ENCODE results near the gene TP63.
"Not testable (repeated sequence)": the region's sequence is repeated elsewhere in the genome, so short reads cannot be mapped to it uniquely, and the experiment has no call there.

The TP63 gene

GRCh38 chr3:189728915-189729314 lies 97.7 kb downstream of the TP63 start:
- no peak for DNase-seq

GRCh38 chr3:189734061-189734460 lies 102.9 kb downstream of the TP63 start:
- DNase-seq, result no peak

- no peak for DNase-seq
These were observed 104.7 kb downstream of the TP63 start for GRCh38 chr3:189735913-189736312.

- no peak for DNase-seq
These were observed 105.9 kb downstream of the TP63 start for GRCh38 chr3:189737071-189737470.

DNA sequence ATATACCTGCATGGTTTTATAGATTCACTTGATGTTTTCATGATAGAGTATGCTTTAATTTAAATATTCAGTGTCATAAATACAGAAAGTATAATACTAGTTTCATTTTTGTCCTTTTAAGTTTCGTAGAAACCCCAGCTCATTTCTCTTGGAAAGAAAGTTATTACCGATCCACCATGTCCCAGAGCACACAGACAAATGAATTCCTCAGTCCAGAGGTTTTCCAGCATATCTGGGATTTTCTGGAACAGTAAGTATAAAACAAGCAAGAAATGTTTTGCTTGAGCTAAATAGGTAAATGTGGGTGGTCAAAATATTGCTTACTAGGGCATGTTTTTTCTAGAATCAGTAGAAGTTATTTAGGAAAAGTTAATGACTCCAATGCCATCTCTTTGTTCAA lies 106.4 kb downstream of the TP63 start:
- no peak for DNase-seq

- no peak for DNase-seq
These were observed 108.2 kb downstream of the TP63 start for GRCh38 chr3:189739378-189739777.

DNA sequence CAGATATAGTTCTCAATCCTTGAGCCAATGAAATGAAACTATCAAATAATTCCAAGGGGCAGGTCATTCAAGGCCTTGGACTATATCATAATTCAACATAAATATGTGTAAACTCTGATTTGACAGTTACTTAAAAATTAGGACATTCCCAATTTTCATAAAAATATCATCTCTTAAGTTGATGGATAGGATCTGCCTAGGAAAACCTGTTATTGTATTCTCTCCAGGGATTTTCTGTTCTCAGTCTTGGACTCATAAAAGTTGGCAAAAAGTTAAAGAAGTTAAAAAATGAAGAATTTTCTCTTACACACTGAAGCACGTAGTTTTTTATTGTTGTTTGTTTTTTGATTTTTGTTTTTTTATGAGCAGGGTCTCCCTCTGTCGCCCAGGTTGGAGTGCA lies 109.0 kb downstream of the TP63 start:
- no peak for DNase-seq

GRCh38 chr3:189744235-189744634 lies 113.0 kb downstream of the TP63 start:
- DNase-seq, result no peak

GRCh38 chr3:189745622-189746021 lies 114.4 kb downstream of the TP63 start:
- DNase-seq, result no peak

DNA sequence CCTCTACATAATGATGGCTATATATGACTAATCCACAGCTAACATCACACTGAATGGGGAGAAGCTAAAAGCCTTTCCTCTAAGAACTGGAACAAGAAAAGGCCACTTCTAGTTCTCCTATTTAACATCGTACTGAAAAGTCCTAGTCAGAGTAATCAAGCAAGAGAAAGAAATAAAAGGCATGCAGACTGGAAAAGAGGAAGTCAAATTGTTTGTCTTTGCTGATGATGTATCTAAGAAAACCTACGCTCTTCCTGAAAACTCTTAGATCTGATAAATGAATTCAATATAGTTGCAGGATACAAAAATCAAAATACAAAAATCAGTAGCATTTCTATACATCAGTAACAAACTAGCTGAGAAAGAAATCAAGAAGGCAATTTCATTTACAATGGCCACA lies 116.9 kb downstream of the TP63 start:
- DNase-seq, result no peak

- not testable (repeated sequence) for DNase-seq
These were observed 119.8 kb downstream of the TP63 start for GRCh38 chr3:189750972-189751371.

DNA sequence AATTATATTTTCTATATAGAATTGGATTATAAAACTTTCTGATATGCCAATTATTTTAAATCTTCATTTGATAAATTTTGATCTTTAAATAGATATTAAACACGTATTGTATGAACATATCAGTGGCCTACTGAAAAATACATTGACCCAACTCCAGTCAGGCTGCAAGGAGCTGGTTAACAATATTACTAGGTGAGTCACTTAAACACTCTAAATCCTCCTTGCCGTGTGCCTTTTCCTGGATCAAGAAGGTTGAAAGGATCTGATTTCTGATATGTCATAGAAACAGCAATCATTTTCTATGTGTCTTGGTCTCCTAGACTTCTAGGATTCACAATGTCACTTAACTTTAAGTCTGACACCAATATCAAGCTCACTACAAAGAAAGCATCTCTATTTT lies 123.2 kb downstream of the TP63 start:
- DNase-seq, result no peak

DNA sequence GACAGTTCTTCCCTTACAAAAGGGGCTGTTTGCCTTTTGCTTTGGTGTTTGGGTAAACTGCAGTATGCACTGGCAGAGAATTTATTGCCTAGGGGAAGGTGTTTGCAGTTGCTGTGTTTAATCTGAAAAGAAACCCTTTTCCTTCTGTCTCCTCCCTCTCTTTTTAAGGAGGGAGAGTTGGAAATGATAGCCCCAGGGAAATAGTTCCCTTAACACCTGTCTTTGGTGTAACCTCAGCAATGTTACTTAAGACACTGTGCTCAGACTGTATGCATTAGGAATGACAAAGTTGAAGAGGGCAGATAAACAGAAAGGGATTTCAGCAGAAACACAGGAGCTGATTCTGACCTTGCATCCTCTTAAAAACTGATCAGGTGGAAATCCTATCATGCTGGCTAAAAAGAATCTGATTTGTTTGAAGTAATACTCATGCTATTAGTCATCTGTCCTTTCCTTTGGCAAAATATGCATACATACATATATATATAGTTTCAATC lies 125.4 kb downstream of the TP63 start:
- no peak for DNase-seq

DNA sequence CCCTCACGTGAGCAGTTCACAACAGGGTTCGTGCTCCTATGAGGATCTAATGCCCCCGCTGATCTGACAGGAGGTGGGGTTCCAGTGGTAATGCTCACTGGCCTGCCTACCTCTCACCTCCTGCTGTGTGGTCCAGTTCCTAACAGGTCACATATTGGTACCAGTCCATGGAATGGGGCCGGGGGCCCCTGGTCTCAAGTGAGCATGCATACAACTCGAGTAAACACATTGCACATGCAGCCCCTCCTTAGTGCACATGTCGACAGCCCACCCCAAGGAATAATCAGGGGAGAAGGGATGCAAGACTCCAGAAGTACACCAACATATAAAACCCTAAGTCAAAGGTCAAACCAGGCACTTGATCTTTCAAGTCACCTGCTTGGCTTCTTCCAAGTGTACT lies 127.0 kb downstream of the TP63 start:
- DNase-seq, result no peak

DNA sequence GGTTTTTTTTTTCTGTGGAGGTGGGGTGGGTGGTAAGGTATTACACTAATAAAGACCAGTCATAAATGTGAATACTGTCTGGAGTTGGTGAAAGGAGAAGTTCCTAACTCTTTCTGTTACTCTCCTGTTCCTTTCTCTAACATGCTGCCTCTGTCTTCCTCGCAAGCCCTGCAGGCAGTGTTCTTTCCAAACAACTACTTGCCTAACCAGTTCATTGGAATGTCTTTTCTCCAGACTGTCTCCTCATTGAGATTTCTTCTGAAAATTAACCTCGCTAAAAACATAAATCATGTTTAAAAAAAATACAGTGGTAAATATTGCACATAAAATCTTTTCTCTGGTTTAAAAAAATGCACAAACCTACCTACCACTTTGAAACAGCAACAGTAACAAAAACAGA lies 135.2 kb downstream of the TP63 start:
- DNase-seq, result no peak

GRCh38 chr3:189771842-189772450 lies 140.8 kb downstream of the TP63 start:
- DNase-seq, result no peak

DNA sequence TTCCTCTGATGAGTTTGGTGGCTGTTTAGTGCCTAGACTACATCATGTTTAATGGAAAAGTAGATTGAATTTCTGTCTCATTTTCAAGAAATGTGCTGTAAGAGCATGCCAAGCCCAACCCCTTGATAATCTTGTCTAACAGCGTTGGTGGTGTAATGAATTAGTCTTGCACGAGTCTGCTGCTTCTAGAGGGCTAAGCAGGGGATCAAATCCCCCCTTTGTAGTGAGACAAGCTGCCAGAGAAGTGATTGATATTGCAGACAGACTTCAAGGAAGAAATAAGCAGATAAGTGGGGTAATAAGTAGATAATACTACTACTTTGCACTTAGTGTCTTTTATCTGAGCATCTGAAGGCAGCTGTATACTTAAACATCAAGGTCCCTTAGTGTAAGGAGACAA lies 141.4 kb downstream of the TP63 start:
- no peak for DNase-seq

DNA sequence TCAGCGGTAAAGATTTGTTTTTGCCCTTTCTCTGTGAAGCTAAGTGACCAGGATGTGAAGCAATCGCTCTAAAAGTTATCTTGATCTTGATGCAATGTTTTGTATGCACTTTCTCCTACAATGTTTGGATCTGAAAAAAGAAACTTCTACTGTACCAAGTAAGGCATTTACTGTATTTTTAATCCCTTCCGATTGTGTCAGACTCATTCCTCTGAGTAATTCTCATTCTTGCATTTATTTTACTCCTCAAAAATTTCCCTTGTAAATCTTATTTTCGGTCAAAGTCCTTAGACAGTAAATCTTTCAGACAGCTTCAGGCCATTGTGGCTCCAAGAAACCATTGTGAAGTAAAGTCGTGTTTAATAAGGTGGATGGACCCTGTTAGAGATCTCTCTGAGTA lies 141.9 kb downstream of the TP63 start:
- DNase-seq, result no peak

GRCh38 chr3:189776149-189776824 lies 145.1 kb downstream of the TP63 start:
- no peak for DNase-seq

DNA sequence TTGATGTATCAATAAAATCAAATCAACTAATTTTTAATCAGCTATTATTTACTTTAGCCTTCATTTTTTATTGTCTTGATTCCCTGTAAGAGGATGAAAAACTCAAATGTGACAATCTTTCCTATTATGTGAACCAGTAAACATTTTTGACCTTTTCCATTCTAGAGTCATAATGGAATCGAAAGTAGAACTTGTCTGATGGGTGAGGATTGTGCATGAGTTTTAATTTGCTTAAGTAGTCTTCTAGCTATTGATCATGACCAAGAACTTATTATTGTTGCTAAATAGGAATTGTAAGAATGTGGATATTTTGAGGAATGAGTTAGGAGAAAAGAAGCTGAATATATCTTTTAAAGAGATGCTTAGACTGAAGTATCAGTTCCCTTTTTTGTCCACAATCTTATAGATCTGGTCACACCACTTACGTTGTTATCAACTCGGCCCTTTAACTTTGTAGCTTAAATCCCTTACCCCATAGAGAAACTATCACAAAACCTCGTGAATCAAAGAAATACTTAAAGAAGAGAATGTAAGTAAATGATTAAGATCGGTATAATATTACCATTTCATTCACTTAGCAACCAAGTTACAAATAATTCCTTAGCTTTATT lies 147.3 kb downstream of the TP63 start:
- no peak for DNase-seq

- DNase-seq, result no peak
These were observed 148.0 kb downstream of the TP63 start for GRCh38 chr3:189779166-189779565.

- DNase-seq, result no peak
These were observed 149.5 kb downstream of the TP63 start for GRCh38 chr3:189780546-189781270.

DNA sequence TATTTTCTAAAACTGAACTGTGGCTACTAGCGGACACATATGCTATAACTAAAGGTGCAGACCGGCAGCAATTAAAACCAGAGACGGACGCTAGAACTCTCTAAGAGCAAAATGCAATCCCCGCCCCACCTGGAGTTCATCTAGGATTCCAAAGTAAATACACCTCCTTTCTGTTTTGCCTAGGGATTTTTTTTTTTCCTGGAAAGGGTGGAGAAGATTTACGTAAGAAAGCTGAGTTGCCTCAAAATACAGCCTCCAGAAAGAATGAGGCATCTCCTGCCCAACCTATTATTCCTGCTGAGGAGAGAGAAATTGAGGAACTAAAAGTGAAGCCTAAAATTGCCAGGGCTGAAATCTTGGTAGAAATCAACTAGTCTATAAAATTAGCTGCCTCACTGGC lies 150.2 kb downstream of the TP63 start:
- no peak for DNase-seq
